NCI-H2107 treated with DMSO at 0.1 percent for 48 hours (cell line): ENCODE measurements around the gene DYNLT5.
"Not testable (repeated sequence)": the region's sequence is repeated elsewhere in the genome, so short reads cannot be mapped to it uniquely, and the experiment has no call there.

Experiments
- DNase-seq: peaks from one replicate; lab custom pipeline; 2025; ENCODE audit not compliant: unreplicated experiment; lab: John Stamatoyannopoulos, UW

Gene DYNLT5

DNA sequence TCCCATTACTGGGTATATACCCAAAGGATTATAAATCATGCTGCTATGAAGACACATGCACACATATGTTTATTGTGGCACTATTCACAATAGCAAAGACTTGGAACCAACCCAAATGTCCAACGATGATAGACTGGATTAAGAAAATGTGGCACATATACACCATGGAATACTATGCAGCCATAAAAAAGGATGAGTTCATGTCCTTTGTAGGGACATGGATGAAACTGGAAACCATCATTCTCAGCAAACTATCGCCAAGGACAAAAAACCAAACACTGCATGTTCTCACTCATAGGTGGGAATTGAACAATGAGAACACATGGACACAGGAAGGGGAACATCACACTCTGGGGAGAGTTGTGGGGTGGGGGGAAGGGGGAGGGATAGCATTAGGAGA, 33.5 kb downstream of the DYNLT5 start:
- DNase-seq = not testable (repeated sequence)

DNA sequence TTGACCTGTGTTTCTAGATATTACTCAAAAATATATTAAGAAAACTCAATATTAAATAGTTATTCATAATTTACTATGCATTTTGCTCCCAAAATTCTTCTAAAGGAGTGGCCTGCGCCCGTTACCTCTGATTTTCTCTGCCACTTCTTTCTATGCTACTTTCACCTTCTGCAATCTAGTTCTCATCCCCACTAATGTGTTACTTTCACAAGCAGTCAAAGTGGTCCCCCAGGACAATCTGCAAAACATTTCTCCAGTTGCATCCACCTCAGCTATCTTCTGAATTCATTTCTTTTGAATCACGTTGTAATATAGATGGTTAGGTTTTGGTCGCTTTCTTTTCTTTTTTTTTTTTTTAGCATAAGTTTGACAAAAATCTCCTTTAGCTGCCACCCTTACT, 35.4 kb downstream of the DYNLT5 start:
- no peak for DNase-seq

DNA sequence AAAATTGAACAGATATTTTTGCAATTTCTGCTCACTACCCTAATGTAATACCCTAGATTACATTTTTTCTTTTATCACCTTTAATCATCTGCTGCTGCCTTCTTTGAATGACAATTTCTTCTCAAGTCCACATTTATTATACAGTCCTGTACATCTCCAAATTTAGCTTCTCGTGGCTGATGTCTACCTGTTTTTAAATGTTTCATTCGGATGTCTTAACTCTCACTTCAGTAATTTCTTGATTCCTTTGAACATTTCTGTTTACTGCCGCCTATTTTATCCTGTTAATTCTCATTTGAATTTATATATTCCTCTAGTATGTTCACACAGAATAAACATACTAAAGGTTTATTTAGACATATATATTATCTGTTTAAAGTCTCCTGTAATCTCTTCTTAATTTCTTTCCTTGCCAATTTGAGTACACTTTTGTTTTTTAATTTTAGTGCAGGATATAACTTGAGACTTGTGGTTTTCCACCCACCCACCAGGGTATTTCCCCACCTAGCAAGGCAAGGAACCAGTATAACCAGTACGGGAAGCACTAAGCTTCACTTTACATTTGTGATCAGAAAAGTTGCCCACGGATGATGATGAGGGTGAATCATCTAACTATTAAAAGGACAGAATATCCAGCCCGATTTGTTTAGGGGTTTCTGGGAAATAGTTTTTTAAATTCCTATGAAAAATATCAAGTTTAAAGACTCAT, 36.1 kb downstream of the DYNLT5 start:
- no peak for DNase-seq

GRCh38 chr1:66791621-66792610, 39.7 kb downstream of the DYNLT5 start:
- no peak for DNase-seq

DNA sequence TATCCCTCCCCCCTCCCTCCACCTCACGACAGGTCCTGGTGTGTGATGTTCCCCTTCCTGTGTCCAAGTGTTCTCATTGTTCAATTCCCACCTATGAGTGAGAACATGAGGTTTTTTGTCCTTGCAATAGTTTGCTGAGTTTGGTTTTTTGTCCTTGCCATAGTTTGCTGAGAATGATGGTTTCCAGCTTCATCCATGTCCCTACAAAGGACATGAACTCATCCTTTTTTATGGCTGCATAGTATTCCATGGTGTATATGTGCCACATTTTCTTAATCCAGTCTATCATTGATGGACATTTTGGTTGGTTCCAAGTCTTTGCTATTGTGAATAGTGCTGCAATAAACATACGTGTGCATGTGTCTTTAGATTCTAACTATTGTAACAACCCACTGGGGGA, 43.6 kb downstream of the DYNLT5 start:
- not testable (repeated sequence) for DNase-seq

DNA sequence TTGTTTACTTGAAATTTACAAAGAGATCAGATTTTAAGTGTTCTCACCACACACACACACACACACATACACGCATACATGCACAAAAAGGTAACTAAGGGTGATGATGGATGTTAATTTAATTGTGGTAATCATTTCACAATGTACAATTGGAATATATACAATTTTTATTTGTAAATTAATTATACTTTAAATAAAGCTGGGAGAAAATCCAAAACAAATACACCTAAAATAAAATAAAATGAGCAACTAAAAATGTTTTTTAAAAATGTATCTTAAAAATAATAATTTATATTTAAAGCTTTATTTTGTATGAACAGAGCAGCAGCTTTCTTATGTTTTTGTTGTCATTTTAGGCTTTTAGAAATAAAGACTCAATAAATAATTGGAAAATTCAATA, 57.0 kb downstream of the DYNLT5 start:
- DNase-seq = no peak

GRCh38 chr1:66809736-66810326, 57.6 kb downstream of the DYNLT5 start:
- no peak for DNase-seq

DNA sequence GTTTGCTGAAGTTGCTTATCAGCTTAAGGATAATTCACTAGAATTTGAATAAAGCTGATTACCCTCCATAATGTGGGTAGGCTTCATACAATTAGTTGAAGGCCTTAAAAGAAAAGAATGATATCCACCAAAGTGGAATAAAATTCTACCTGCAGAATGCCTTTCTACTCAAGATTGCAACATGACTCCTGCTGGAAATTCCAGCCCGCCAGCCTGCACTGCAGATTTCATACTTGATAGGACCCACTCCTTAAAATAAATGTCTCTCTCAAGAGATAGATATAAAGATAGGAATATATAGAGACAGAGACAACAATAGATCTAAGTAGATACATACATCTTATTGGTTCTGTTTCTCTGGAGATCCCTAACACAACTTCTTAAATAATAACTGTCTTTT, 72.5 kb downstream of the DYNLT5 start:
- no peak for DNase-seq
